ENCODE results near the gene OSBPL6.
A peak's percentile ranks its signal among the peaks of the same experiment; 100 is the strongest.
"Not testable (repeated sequence)": the region's sequence is repeated elsewhere in the genome, so short reads cannot be mapped to it uniquely, and the experiment has no call there.

The OSBPL6 gene

DNA sequence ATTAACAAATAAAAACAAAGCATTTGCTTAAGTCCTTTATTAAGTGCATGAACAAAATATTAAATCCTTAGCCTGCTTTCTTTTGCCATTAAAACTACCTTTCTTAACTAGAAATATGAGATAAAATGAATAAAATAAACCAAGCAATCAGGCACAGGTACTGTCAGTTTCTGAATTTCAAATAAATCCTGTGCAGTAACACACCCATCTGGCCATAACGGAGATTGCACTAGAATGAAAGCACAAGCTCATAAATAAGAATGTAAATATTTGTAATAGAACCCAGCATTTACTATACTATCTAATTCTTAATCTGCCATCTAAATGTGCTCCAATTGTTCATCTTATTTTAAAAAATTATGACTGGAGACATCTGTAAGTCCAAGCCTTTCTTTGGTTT, 224.8 kb downstream of the OSBPL6 start:
- WGBS = no CpG with 5 or more reads among the region's 1 CpG
- H2BK120ac ChIP-seq (ENCODE audit: low read depth, low read length) = no peak overlapping the region
- H2AK5ac ChIP-seq (ENCODE audit: low read length, severe bottlenecking) = no peak overlapping the region
- H2BK5ac ChIP-seq (ENCODE audit: low read depth, low read length, poor library complexity, severe bottlenecking) = no peak overlapping the region
- no peak overlapping the region for H3K4me2 ChIP-seq (ENCODE audit: low read length, poor library complexity, severe bottlenecking)
- no peak overlapping the region for H4K8ac ChIP-seq (ENCODE audit: low read length)
- no peaks in the 10 kb centered on the region for H3K9me3 ChIP-seq (ENCODE audit: control insufficient read depth, low read length)
- no peak overlapping the region for H2BK15ac ChIP-seq (ENCODE audit: low read depth, poor library complexity, severe bottlenecking)
- peak; percentile 44 for DNase-seq
- H3K4me1 ChIP-seq (ENCODE audit: control insufficient read depth, insufficient read depth, low read depth, low read length) = no peaks in the 10 kb centered on the region
- H3K18ac ChIP-seq (ENCODE audit: low read depth in 1 of 2, low read length in 2 of 2) = no peak overlapping the region
- H3K36me3 ChIP-seq (ENCODE audit: control insufficient read depth in 1 of 2, insufficient read depth in 2 of 2, low read depth in 1 of 2, low read length in 2 of 2) = no peaks in the 10 kb centered on the region
- H3K4me3 ChIP-seq (ENCODE audit: insufficient read depth in 1 of 2, low read depth in 1 of 2, low read length in 2 of 2) = no peak overlapping the region
- no peak overlapping the region for H3K27ac ChIP-seq (ENCODE audit: low read length, poor library complexity, severe bottlenecking)
- no peak overlapping the region for H3K9ac ChIP-seq (ENCODE audit: low read length)
- H4K91ac ChIP-seq (ENCODE audit: low read length) = no peak overlapping the region
- H3K14ac ChIP-seq (ENCODE audit: low read length in 2 of 2) = no peak overlapping the region
- no peak overlapping the region for H2AFZ ChIP-seq (ENCODE audit: low read depth, low read length)
- no peaks in the 10 kb centered on the region for H3K27me3 ChIP-seq (ENCODE audit: control insufficient read depth in 1 of 2, insufficient read depth in 1 of 2, low read length in 2 of 2)
- no peak overlapping the region for H2BK12ac ChIP-seq (ENCODE audit: low read length in 2 of 2)
- no peak overlapping the region for H3K23ac ChIP-seq (ENCODE audit: low read length in 2 of 2)
- no peak overlapping the region for H3K4ac ChIP-seq (ENCODE audit: low read depth in 1 of 2, low read length in 2 of 2)
- H3K79me1 ChIP-seq (replicated peaks; ENCODE audit: low read length, poor library complexity, severe bottlenecking) = peaks cover 41% of the 10 kb centered on the region

DNA sequence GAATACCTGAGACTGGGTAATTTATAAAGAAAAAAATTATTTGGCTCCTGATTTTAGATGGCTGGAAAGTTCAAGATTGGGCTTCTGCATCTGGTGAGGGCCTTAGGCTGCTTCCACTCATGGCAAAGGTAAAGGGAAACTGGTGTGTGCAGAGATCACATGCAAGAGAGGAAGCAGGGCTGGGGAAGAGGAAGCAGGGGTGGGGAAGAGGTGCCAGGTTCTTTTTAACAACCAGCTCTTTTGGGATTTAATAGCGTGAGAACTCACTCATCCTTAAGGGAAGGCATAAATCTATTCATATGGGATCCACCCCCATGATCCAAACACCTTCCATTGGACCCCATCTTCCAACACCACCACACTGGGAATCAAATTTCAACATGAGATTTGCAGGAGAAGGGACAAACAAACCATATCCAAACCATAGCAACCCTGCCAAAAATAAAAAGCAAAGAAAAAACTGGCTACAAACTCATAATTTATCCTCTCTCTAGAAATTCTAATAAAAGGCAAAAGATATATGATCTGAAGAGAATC, 226.2 kb downstream of the OSBPL6 start:
- Histone ChIP-seq H3K4me2 (ENCODE audit: low read length, poor library complexity, severe bottlenecking) (no peak overlapping the region), H4K8ac (ENCODE audit: low read length) (no peak overlapping the region), H3K4me3 (ENCODE audit: insufficient read depth in 1 of 2, low read depth in 1 of 2, low read length in 2 of 2) (no peak overlapping the region), H3K79me1 (replicated peaks; ENCODE audit: low read length, poor library complexity, severe bottlenecking) (peaks cover 43% of the 10 kb centered on the region), H3K14ac (ENCODE audit: low read length in 2 of 2) (no peak overlapping the region), H3K4me1 (ENCODE audit: control insufficient read depth, insufficient read depth, low read depth, low read length) (no peaks in the 10 kb centered on the region), H3K27ac (ENCODE audit: low read length, poor library complexity, severe bottlenecking) (no peak overlapping the region), H2BK15ac (ENCODE audit: low read depth, poor library complexity, severe bottlenecking) (no peak overlapping the region), H3K23ac (ENCODE audit: low read length in 2 of 2) (no peak overlapping the region), H3K9me3 (ENCODE audit: control insufficient read depth, low read length) (no peaks in the 10 kb centered on the region), H2BK5ac (ENCODE audit: low read depth, low read length, poor library complexity, severe bottlenecking) (no peak overlapping the region), H2BK12ac (ENCODE audit: low read length in 2 of 2) (no peak overlapping the region), H2AK5ac (ENCODE audit: low read length, severe bottlenecking) (no peak overlapping the region), H2BK120ac (ENCODE audit: low read depth, low read length) (no peak overlapping the region), H3K4ac (ENCODE audit: low read depth in 1 of 2, low read length in 2 of 2) (no peak overlapping the region), H3K27me3 (ENCODE audit: control insufficient read depth in 1 of 2, insufficient read depth in 1 of 2, low read length in 2 of 2) (no peaks in the 10 kb centered on the region), H3K9ac (ENCODE audit: low read length) (no peak overlapping the region), H3K36me3 (ENCODE audit: control insufficient read depth in 1 of 2, insufficient read depth in 2 of 2, low read depth in 1 of 2, low read length in 2 of 2) (no peaks in the 10 kb centered on the region), H4K91ac (ENCODE audit: low read length) (no peak overlapping the region), H2AFZ (ENCODE audit: low read depth, low read length) (no peak overlapping the region), H3K18ac (ENCODE audit: low read depth in 1 of 2, low read length in 2 of 2) (no peak overlapping the region)
- 33% methylated on average over 1 of the region's 1 CpG for WGBS
- peak; percentile 16 for DNase-seq

DNA sequence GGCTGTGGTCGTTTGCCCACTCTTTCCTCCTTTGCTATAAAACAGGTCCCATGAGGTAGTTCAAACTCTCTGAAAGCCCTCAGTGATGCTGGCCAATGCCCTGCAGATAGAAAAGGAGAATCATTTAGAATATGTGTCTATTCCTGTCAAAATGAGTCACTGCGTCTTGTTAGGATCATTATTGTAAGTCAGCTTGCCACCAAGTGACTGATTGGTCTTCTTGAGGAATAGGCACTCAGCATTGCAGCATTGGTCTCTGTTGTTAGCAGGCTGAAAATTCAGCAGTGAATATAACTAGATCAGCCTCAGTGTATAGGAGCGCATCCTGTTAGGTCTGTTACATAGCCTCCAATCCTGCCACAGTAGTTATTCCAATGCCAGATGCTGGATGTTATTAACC, 227.8 kb downstream of the OSBPL6 start:
- H3K9ac ChIP-seq (ENCODE audit: low read length) = no peak overlapping the region
- no peak overlapping the region for H4K91ac ChIP-seq (ENCODE audit: low read length)
- no peak overlapping the region for H3K18ac ChIP-seq (ENCODE audit: low read depth in 1 of 2, low read length in 2 of 2)
- no peak overlapping the region for H2BK120ac ChIP-seq (ENCODE audit: low read depth, low read length)
- peaks cover 40% of the 10 kb centered on the region for H3K79me1 ChIP-seq (replicated peaks; ENCODE audit: low read length, poor library complexity, severe bottlenecking)
- no peak overlapping the region for H3K4me2 ChIP-seq (ENCODE audit: low read length, poor library complexity, severe bottlenecking)
- H3K23ac ChIP-seq (ENCODE audit: low read length in 2 of 2) = no peak overlapping the region
- H2BK15ac ChIP-seq (ENCODE audit: low read depth, poor library complexity, severe bottlenecking) = no peak overlapping the region
- WGBS = 98% methylated on average over 2 of the region's 3 CpGs
- H3K4me3 ChIP-seq (ENCODE audit: insufficient read depth in 1 of 2, low read depth in 1 of 2, low read length in 2 of 2) = no peak overlapping the region
- no peak overlapping the region for H2BK12ac ChIP-seq (ENCODE audit: low read length in 2 of 2)
- no peak overlapping the region for H2AFZ ChIP-seq (ENCODE audit: low read depth, low read length)
- no peak overlapping the region for H2BK5ac ChIP-seq (ENCODE audit: low read depth, low read length, poor library complexity, severe bottlenecking)
- no peaks in the 10 kb centered on the region for H3K4me1 ChIP-seq (ENCODE audit: control insufficient read depth, insufficient read depth, low read depth, low read length)
- H3K27ac ChIP-seq (ENCODE audit: low read length, poor library complexity, severe bottlenecking) = no peak overlapping the region
- no peak for DNase-seq
- H3K14ac ChIP-seq (ENCODE audit: low read length in 2 of 2) = no peak overlapping the region
- H2AK5ac ChIP-seq (ENCODE audit: low read length, severe bottlenecking) = no peak overlapping the region
- H3K36me3 ChIP-seq (ENCODE audit: control insufficient read depth in 1 of 2, insufficient read depth in 2 of 2, low read depth in 1 of 2, low read length in 2 of 2) = peaks cover 0 to 9% of the 10 kb centered on the region in 2 experiments
- H3K4ac ChIP-seq (ENCODE audit: low read depth in 1 of 2, low read length in 2 of 2) = no peak overlapping the region
- H3K27me3 ChIP-seq (ENCODE audit: control insufficient read depth in 1 of 2, insufficient read depth in 1 of 2, low read length in 2 of 2) = no peaks in the 10 kb centered on the region
- H4K8ac ChIP-seq (ENCODE audit: low read length) = no peak overlapping the region
- H3K9me3 ChIP-seq (ENCODE audit: control insufficient read depth, low read length) = no peaks in the 10 kb centered on the region

DNA sequence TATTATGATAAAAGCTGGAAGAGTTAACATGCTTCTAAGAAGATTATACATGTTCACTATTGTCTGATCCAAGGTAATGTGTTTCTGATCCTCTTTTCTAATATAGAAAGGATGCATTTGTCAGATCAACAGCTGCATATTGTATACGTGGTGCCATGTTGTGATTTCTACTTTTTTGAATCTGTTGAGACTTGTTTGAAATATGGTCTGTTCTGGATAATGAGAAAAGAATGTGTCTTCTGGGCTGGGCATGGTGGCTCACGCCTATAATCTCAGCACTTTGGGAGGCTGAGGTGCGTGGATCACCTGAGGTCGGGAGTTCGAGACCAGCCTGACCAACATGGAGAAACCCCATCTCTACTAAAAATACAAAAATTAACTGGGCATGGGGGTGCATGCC, 229.4 kb downstream of the OSBPL6 start:
- not testable (repeated sequence) for H2BK120ac ChIP-seq (ENCODE audit: low read depth, low read length); H3K9me3 ChIP-seq (ENCODE audit: control insufficient read depth, low read length); H3K23ac ChIP-seq (ENCODE audit: low read length in 2 of 2); H3K4me2 ChIP-seq (ENCODE audit: low read length, poor library complexity, severe bottlenecking); H2AFZ ChIP-seq (ENCODE audit: low read depth, low read length); H3K14ac ChIP-seq (ENCODE audit: low read length in 2 of 2); H4K8ac ChIP-seq (ENCODE audit: low read length); DNase-seq; H2BK5ac ChIP-seq (ENCODE audit: low read depth, low read length, poor library complexity, severe bottlenecking); H2BK12ac ChIP-seq (ENCODE audit: low read length in 2 of 2); H3K4me3 ChIP-seq (ENCODE audit: insufficient read depth in 1 of 2, low read depth in 1 of 2, low read length in 2 of 2); H3K27me3 ChIP-seq (ENCODE audit: control insufficient read depth in 1 of 2, insufficient read depth in 1 of 2, low read length in 2 of 2); H3K4ac ChIP-seq (ENCODE audit: low read depth in 1 of 2, low read length in 2 of 2); H3K27ac ChIP-seq (ENCODE audit: low read length, poor library complexity, severe bottlenecking); H2AK5ac ChIP-seq (ENCODE audit: low read length, severe bottlenecking); H3K18ac ChIP-seq (ENCODE audit: low read depth in 1 of 2, low read length in 2 of 2); H3K4me1 ChIP-seq (ENCODE audit: control insufficient read depth, insufficient read depth, low read depth, low read length); H3K9ac ChIP-seq (ENCODE audit: low read length); H4K91ac ChIP-seq (ENCODE audit: low read length); H2BK15ac ChIP-seq (ENCODE audit: low read depth, poor library complexity, severe bottlenecking)
- WGBS = 99% methylated on average over 4 of the region's 5 CpGs
- peaks cover 38% of the 10 kb centered on the region for H3K79me1 ChIP-seq (replicated peaks; ENCODE audit: low read length, poor library complexity, severe bottlenecking)
- peaks cover 5 to 15% of the 10 kb centered on the region in 2 experiments for H3K36me3 ChIP-seq (ENCODE audit: control insufficient read depth in 1 of 2, insufficient read depth in 2 of 2, low read depth in 1 of 2, low read length in 2 of 2)

Measured in mesenchymal stem cell (in vitro differentiated cells and primary cell).